ENCODE data around the gene UMODL1.

DNA sequence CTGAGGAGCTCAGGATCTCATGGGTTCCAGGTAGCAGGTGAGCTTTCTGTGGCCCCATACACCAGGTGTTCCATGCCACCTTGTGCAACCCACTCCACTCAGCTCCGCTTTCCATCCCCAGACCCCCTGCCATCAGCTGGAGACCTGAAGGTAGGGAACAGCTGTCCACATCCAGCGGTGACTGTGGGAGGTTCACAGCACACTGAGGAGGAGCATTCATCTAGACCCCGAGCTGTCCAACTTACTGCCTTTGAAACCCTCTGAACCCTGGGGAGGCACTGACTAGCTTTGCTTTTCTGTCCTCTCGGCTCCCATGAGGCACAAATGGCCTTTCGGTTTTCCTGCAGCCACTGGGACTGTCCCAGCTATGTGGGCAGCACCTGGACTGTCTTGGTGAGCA, 119.9 kb downstream of the UMODL1 start:
- TF ChIP-seq, protein P1, sequence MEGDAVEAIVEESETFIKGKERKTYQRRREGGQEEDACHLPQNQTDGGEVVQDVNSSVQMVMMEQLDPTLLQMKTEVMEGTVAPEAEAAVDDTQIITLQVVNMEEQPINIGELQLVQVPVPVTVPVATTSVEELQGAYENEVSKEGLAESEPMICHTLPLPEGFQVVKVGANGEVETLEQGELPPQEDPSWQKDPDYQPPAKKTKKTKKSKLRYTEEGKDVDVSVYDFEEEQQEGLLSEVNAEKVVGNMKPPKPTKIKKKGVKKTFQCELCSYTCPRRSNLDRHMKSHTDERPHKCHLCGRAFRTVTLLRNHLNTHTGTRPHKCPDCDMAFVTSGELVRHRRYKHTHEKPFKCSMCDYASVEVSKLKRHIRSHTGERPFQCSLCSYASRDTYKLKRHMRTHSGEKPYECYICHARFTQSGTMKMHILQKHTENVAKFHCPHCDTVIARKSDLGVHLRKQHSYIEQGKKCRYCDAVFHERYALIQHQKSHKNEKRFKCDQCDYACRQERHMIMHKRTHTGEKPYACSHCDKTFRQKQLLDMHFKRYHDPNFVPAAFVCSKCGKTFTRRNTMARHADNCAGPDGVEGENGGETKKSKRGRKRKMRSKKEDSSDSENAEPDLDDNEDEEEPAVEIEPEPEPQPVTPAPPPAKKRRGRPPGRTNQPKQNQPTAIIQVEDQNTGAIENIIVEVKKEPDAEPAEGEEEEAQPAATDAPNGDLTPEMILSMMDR (conservative IDR thresholded peaks at IDR 0.05), result no peak
- no peak for TF ChIP-seq ZFX (IDR thresholded peaks at IDR 0.05)
